PC-9 (cell line): ENCODE results near the gene GPR183.
A peak's percentile ranks its signal among the peaks of the same experiment; 100 is the strongest.

Experiments
- EZH2 ChIP-seq: fragments of 200-600 bp; sonication (generic); IDR thresholded peaks from 2 replicates; pipeline ENCODE4 v1.8.0; 2017; ENCODE audit warnings: antibody characterized with exemption, low read depth
- TF ChIP-seq, protein P1 (sequence below): fragments of 200-600 bp; sonication (generic); conservative IDR thresholded peaks from 2 replicates; pipeline ENCODE4 v1.6.1; 2017; ENCODE audit warnings: mixed run types, antibody characterized with exemption, mild to moderate bottlenecking, moderate library complexity

DNA sequence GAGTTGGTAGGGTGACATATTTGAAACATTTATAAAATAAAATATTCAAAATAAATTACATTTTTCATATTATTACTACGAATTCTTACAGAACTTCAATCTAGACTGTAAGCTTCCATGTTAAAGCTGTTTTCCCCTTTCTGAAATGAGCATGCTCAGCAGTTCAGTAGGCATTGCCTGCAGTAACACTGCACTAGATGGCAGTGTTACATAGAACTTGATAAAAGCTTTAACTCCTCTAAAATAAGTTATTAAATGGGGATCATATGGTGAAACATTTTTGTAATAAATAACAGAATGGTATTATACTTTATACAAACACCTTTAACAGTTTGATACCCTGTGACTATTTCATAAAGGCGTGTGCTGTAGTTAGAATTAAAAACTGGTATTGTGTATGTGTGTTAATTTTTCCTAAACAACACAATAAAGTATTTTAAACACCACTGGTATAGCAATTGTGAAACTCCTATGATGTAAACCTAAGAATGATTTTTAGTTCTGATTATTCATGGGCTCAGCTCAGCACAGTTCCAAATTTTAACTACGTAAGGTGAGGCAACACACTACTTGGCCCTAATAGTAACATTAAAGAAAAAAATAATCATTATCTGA, 37.5 kb downstream of the GPR183 start:
- TF ChIP-seq, protein P1, sequence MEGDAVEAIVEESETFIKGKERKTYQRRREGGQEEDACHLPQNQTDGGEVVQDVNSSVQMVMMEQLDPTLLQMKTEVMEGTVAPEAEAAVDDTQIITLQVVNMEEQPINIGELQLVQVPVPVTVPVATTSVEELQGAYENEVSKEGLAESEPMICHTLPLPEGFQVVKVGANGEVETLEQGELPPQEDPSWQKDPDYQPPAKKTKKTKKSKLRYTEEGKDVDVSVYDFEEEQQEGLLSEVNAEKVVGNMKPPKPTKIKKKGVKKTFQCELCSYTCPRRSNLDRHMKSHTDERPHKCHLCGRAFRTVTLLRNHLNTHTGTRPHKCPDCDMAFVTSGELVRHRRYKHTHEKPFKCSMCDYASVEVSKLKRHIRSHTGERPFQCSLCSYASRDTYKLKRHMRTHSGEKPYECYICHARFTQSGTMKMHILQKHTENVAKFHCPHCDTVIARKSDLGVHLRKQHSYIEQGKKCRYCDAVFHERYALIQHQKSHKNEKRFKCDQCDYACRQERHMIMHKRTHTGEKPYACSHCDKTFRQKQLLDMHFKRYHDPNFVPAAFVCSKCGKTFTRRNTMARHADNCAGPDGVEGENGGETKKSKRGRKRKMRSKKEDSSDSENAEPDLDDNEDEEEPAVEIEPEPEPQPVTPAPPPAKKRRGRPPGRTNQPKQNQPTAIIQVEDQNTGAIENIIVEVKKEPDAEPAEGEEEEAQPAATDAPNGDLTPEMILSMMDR, result peak; percentile 64
- TF ChIP-seq EZH2, result no peak
